ENCODE data around the gene KRT82. TPM values are rescaled to one million over a fixed set of nuclear protein-coding genes. Genes with fewer than 3 reads are reported as not detected.

Gene KRT82
- total and polyA plus RNA-seq, 2 experiments from 2014 or later, result not detected

- TF ChIP-seq ZNF462 (CRISPR knock-in tag; IDR thresholded peaks at IDR 0.05) (no peak), REST (IDR thresholded peaks at IDR 0.05; ENCODE audit: unreplicated experiment) (no peak), ZNF114 (CRISPR knock-in tag; IDR thresholded peaks at IDR 0.05) (no peak), JUNB (IDR thresholded peaks at IDR 0.05; ENCODE audit: unreplicated experiment) (no peak), NANOG (IDR thresholded peaks at IDR 0.05; ENCODE audit: borderline replicate concordance) (no peak), CREB1 (CRISPR knock-in tag; IDR thresholded peaks at IDR 0.05; ENCODE audit: low read depth) (no peak), EZH2phosphoT487 (IDR thresholded peaks at IDR 0.05; ENCODE audit: unreplicated experiment) (no peak), ETS1 (IDR thresholded peaks at IDR 0.05) (no peak), ZNF331 (CRISPR knock-in tag; IDR thresholded peaks at IDR 0.05; ENCODE audit: low read depth) (no peak), STAT1 (IDR thresholded peaks at IDR 0.05; ENCODE audit: unreplicated experiment) (no peak)
These were observed 42.1 kb downstream of the KRT82 start (continued) for GRCh38 chr12:52364061-52364460.
